OCI-LY7 (cell line): Measurements from ENCODE around the gene RCBTB2. TPM values are rescaled to one million over a fixed set of nuclear protein-coding genes. Genes with fewer than 3 reads are reported as not detected.

Source experiments
- BruUV-seq: library from RNA; stranded (reverse); fragments of 400-500 nt; replicated peaks from 2 replicates; lab custom pipeline; 2021; lab: Mats Ljungman, UMichigan
- CTCF ChIA-PET: fragments of 300-600 bp; sonication (Branson Sonifier 250); formaldehyde crosslinking; loops from one replicate; lab custom pipeline; 2022; ENCODE audit warnings: antibody characterized with exemption; ENCODE audit not compliant: unreplicated experiment; lab: Charles Lee
- POLR2A ChIA-PET: fragments of 300-600 bp; sonication (Branson Sonifier 250); formaldehyde crosslinking; loops from one replicate; lab custom pipeline; 2022; ENCODE audit warnings: antibody characterized with exemption; lab: Charles Lee
- DNase-seq: peaks from one replicate; pipeline ENCODE4 v3.0.0-alpha.2; 2015; ENCODE audit warnings: low spot score
- H2AFZ ChIP-seq: fragments of 200-600 bp; sonication (generic), shearing (Covaris generic); 2 replicates; pipeline ENCODE4 v1.6.1; 2014; ENCODE audit warnings: mild to moderate bottlenecking, antibody characterized with exemption, low read length, moderate library complexity
- H3K27ac ChIP-seq: fragments of 200-600 bp; sonication (generic); 2 replicates; pipeline ENCODE4 v1.5.1; 2014; ENCODE audit warnings: mixed run types, low read depth, mild to moderate bottlenecking, moderate library complexity, low read length, inconsistent platforms; ENCODE audit not compliant: poor library complexity, severe bottlenecking
- H3K36me3 ChIP-seq: fragments of 200-600 bp; sonication (generic); 2 replicates; pipeline ENCODE4 v1.6.1; 2014; ENCODE audit warnings: mild to moderate bottlenecking, antibody characterized with exemption, low read length, moderate library complexity, mixed read lengths; ENCODE audit not compliant: insufficient read depth
- H3K4me1 ChIP-seq: fragments of 200-600 bp; sonication (generic); 2 replicates; pipeline ENCODE4 v1.5.1; 2014; ENCODE audit warnings: mild to moderate bottlenecking, low read length; ENCODE audit not compliant: insufficient read depth, poor library complexity, severe bottlenecking
- H3K4me2 ChIP-seq: fragments of 200-600 bp; sonication (generic); 2 replicates; pipeline ENCODE4 v1.6.1; 2014; ENCODE audit warnings: mild to moderate bottlenecking, low read length
- H3K4me3 ChIP-seq: fragments of 200-600 bp; sonication (generic); 2 replicates; pipeline ENCODE4 v1.5.1; 2014; ENCODE audit warnings: mild to moderate bottlenecking, low read depth, low read length; ENCODE audit not compliant: poor library complexity, severe bottlenecking
- H3K79me2 ChIP-seq: fragments of 200-600 bp; sonication (generic); 2 replicates; pipeline ENCODE4 v1.6.1; 2016; ENCODE audit warnings: low read depth, mild to moderate bottlenecking, low read length, moderate library complexity, mixed read lengths; ENCODE audit not compliant: insufficient read depth
- H3K9me2 ChIP-seq: fragments of 200-600 bp; sonication (generic); 2 replicates; pipeline ENCODE4 v1.6.1; 2016; ENCODE audit warnings: mild to moderate bottlenecking, low read length, mixed read lengths; ENCODE audit not compliant: insufficient read depth
- H3K9me3 ChIP-seq: fragments of 200-600 bp; sonication (generic); 2 replicates; pipeline ENCODE4 v1.6.1; 2014; ENCODE audit warnings: mild to moderate bottlenecking, mixed run types, low read length, mixed read lengths
- H4K20me1 ChIP-seq: fragments of 200-600 bp; sonication (generic); 2 replicates; pipeline ENCODE4 v1.6.1; 2014; ENCODE audit warnings: mild to moderate bottlenecking, antibody characterized with exemption, low read length, moderate library complexity, mixed read lengths; ENCODE audit not compliant: insufficient read depth
- CTCF ChIP-seq: fragments of 200-600 bp; sonication (generic); conservative IDR thresholded peaks from 2 replicates; pipeline ENCODE4 v1.5.1; 2014; ENCODE audit warnings: mild to moderate bottlenecking, antibody characterized with exemption, low read length, moderate library complexity, mixed read lengths
- EZH2phosphoT487 ChIP-seq: fragments of 200-600 bp; sonication (generic); IDR thresholded peaks from 2 replicates; pipeline ENCODE4 v1.6.1; 2018; ENCODE audit warnings: low read depth, borderline replicate concordance, mild to moderate bottlenecking, mixed run types, antibody characterized with exemption, low read length, moderate library complexity, mixed read lengths
- intact Hi-C: fragments of 100-400 bp; cut with micrococcal nuclease; formaldehyde crosslinking; loops from one replicate; pipeline ENCODE4 v1.10.0; 2022; ENCODE audit not compliant: unreplicated experiment
- total RNA-seq, 2 experiments: library from RNA; depleted of rRNA in 1 of 2; stranded (reverse); fragments of >200 nt in 1 of 2; shearing (Covaris generic) in 1 of 2; gene quantifications; 2 replicates each; pipeline ENCODE4 v1.2.3, GENCODE V29; 2014 to 2022

The RCBTB2 gene
- total RNA-seq, 2 experiments from 2014 or later, result 7.2 to 9.0 TPM

GRCh38 chr13:48518083-48518482, 14.8 kb downstream of the RCBTB2 start:
- H3K36me3 ChIP-seq, result peaks cover 29% of the 10 kb centered on the region
- no peak overlapping the region for H2AFZ ChIP-seq
- no peaks in the 10 kb centered on the region for H4K20me1 ChIP-seq
- H3K9me3 ChIP-seq, result no peaks in the 10 kb centered on the region
- H3K9me2 ChIP-seq, result no peaks in the 10 kb centered on the region
- no peak overlapping the region for H3K27ac ChIP-seq
- H3K4me3 ChIP-seq, result no peak overlapping the region
- no peak for DNase-seq
- ChIA-PET POLR2A (interaction anchor here (1.0 to 1.1 kb wide), 2 partner anchors 8 to 11 kb away, joined by 3 to 5 read pairs; no protein-coding TSS in a partner anchor), CTCF (no interaction called here)
- intact Hi-C loops, result no loop called here
- no peak for TF ChIP-seq EZH2phosphoT487
- TF ChIP-seq CTCF, result no peak
- BruUV-seq, result no TSS peak
- no peaks in the 10 kb centered on the region for H3K4me1 ChIP-seq
- no peaks in the 10 kb centered on the region for H3K79me2 ChIP-seq
- H3K4me2 ChIP-seq, result no peak overlapping the region

DNA sequence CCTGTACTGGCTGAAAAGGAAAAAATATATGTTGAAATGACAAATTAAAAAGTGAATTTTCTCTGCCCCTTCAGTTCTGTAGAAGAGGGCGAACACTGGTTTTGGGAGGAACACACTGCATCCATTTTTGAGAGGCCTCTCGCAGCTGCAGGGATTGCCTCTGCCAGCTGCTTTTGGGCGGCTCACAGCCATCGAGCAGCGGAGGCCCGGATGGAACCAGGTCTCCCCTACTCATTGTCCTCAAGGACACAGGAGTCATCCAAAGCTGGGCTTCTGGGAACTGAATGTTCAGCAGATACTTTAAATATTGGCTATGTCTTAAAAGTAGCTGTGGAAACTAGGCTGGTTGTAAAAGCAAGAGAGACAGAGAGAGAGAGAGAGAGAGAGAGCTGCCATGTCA, 17.1 kb downstream of the RCBTB2 start:
- no TSS peak for BruUV-seq
- H2AFZ ChIP-seq, result no peak overlapping the region
- no peaks in the 10 kb centered on the region for H3K79me2 ChIP-seq
- H3K4me3 ChIP-seq, result no peak overlapping the region
- POLR2A ChIA-PET, result interaction anchor here (0.6 to 1.6 kb wide), 4 partner anchors 12 to 213 kb away, joined by 3 to 9 read pairs (median 6); no protein-coding TSS in a partner anchor
- no peak overlapping the region for H3K4me2 ChIP-seq
- no peak for TF ChIP-seq EZH2phosphoT487
- TF ChIP-seq CTCF, result no peak
- no peak overlapping the region for H3K27ac ChIP-seq
- H4K20me1 ChIP-seq, result no peaks in the 10 kb centered on the region
- H3K4me1 ChIP-seq, result no peaks in the 10 kb centered on the region
- intact Hi-C loops, result no loop called here
- no peak for DNase-seq
- H3K36me3 ChIP-seq, result peaks cover 29% of the 10 kb centered on the region
- no peaks in the 10 kb centered on the region for H3K9me2 ChIP-seq
- H3K9me3 ChIP-seq, result no peaks in the 10 kb centered on the region
- CTCF ChIA-PET, result no interaction called here

DNA sequence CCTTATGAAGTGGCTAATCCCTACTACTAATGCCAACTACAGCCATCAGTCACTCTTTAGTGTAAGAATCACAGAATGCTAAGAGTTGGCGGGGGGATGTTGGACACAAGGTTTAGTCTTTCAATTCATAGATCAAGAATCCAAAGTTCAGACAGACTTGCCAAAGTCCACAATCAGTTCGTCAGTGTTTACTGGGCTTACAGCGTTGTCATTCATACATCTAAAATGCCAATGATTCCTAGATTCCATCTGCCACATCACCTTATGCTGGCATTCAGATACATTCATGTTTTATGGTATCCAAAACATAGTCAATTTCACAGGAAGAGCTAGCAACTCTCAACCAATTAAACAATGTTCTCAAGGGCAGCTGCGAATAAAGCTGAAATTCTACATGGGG, 18.1 kb downstream of the RCBTB2 start:
- no peaks in the 10 kb centered on the region for H3K4me1 ChIP-seq
- intact Hi-C loops, result no loop called here
- TF ChIP-seq EZH2phosphoT487, result no peak
- no peak for TF ChIP-seq CTCF
- no peaks in the 10 kb centered on the region for H3K9me3 ChIP-seq
- no TSS peak for BruUV-seq
- no peaks in the 10 kb centered on the region for H4K20me1 ChIP-seq
- H3K27ac ChIP-seq, result no peak overlapping the region
- DNase-seq, result no peak
- H2AFZ ChIP-seq, result no peak overlapping the region
- POLR2A ChIA-PET, result interaction anchor here (1.6 kb wide), 1 partner anchor 13 kb away, joined by 7 read pairs; no protein-coding TSS in a partner anchor
- CTCF ChIA-PET, result no interaction called here
- H3K4me3 ChIP-seq, result no peak overlapping the region
- no peaks in the 10 kb centered on the region for H3K9me2 ChIP-seq
- no peak overlapping the region for H3K4me2 ChIP-seq
- H3K79me2 ChIP-seq, result no peaks in the 10 kb centered on the region
- peaks cover 24% of the 10 kb centered on the region for H3K36me3 ChIP-seq
